Nephron (organoid): ENCODE measurements around the gene ESRP2.
A peak's percentile ranks its signal among the peaks of the same experiment; 100 is the strongest.

ENCODE experiments used
- H3K27ac Mint-ChIP-seq, 3 experiments: 2 replicates each; pipeline ENCODE4 v1.8.0; 2020; ENCODE audit warnings: mixed read lengths in 3 of 3, mild to moderate bottlenecking in 2 of 3, moderate library complexity in 1 of 3
- H3K27me3 Mint-ChIP-seq: 2 replicates; pipeline ENCODE4 v1.8.0; 2021; ENCODE audit warnings: low read depth, mild to moderate bottlenecking, moderate library complexity, mixed read lengths
- H3K36me3 Mint-ChIP-seq: 2 replicates; pipeline ENCODE4 v1.8.0; 2020; ENCODE audit warnings: low read depth, mixed read lengths
- H3K4me1 Mint-ChIP-seq: 2 replicates; pipeline ENCODE4 v1.8.0; 2020; ENCODE audit warnings: mixed read lengths
- H3K4me3 Mint-ChIP-seq, 3 experiments: 2 replicates each; pipeline ENCODE4 v1.8.0; 2020; ENCODE audit warnings: mild to moderate bottlenecking in 3 of 3, mixed read lengths in 3 of 3, moderate library complexity in 2 of 3
- H3K9me3 Mint-ChIP-seq: 2 replicates; pipeline ENCODE4 v1.8.0; 2020; ENCODE audit warnings: mixed read lengths
- CTCF ChIP-seq, 3 experiments: fragments of 200-600 bp; sonication (generic); IDR thresholded peaks; one replicate each; pipeline ENCODE4 v1.5.0; 2021; ENCODE audit warnings: antibody characterized with exemption in 3 of 3; ENCODE audit not compliant: unreplicated experiment in 3 of 3

ESRP2 gene

DNA sequence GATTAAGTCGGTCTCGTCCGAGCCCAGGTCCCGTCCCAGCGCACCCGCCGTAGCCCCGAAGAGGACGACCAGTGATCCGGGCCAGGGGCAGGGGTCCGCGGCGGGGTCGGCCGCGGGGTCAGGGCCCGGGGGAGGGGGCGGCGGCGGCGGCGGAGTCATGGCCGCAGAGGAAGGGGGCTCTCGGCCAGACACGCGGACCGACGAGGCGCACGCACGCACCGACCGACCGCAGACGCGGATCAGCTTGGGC is at the start of gene ESRP2:
TSS of gene ESRP2 (minus strand) at position 241 of the 250 bp plus-strand sequence. CDS start at position 159, 82 bp downstream.
- Mint-ChIP-seq H3K4me3 (peak within 1 kb of the TSS; percentile 86 to 90 (median 87)), H3K9me3 (no peaks in the 10 kb centered on the region), H3K4me1 (peaks cover 16% of the 10 kb centered on the region), H3K27me3 (peaks cover 48% of the 10 kb centered on the region), H3K27ac (peak within 1 kb of the TSS; percentile 91 to 96 (median 95)), H3K36me3 (no peaks in the 10 kb centered on the region)
- no peak for TF ChIP-seq CTCF (IDR thresholded peaks at IDR 0.05; ENCODE audit: unreplicated experiment in 3 of 3)

- no peak for TF ChIP-seq CTCF (IDR thresholded peaks at IDR 0.05; ENCODE audit: unreplicated experiment in 3 of 3)
- peaks cover 5% of the 10 kb centered on the region for H3K4me1 Mint-ChIP-seq
- no peak overlapping the region for H3K27ac Mint-ChIP-seq
Observed at GRCh38 chr16:68285683-68286082, 49.8 kb upstream of the ESRP2 start.

GRCh38 chr16:68284847-68285246 is 48.9 kb upstream of the ESRP2 start:
- Mint-ChIP-seq H3K36me3 (peaks cover 31% of the 10 kb centered on the region), H3K27ac (peak overlapping the region in 1 of 3 experiments; percentile 18), H3K27me3 (no peaks in the 10 kb centered on the region), H3K4me3 (no peak overlapping the region), H3K4me1 (peaks cover 3% of the 10 kb centered on the region), H3K9me3 (no peaks in the 10 kb centered on the region)
- TF ChIP-seq CTCF (IDR thresholded peaks at IDR 0.05; ENCODE audit: unreplicated experiment in 3 of 3), result no peak

More at GRCh38 chr16:68285683-68286082, 49.8 kb upstream of the ESRP2 start:
- H3K9me3 Mint-ChIP-seq, result no peaks in the 10 kb centered on the region
- no peak overlapping the region for H3K4me3 Mint-ChIP-seq
- peaks cover 34% of the 10 kb centered on the region for H3K36me3 Mint-ChIP-seq
- no peaks in the 10 kb centered on the region for H3K27me3 Mint-ChIP-seq

GRCh38 chr16:68283801-68284598 is 48.1 kb upstream of the ESRP2 start:
- no peak for TF ChIP-seq CTCF (IDR thresholded peaks at IDR 0.05; ENCODE audit: unreplicated experiment in 3 of 3)
- Mint-ChIP-seq H3K27me3 (no peaks in the 10 kb centered on the region), H3K27ac (no peak overlapping the region), H3K4me3 (no peak overlapping the region), H3K36me3 (peaks cover 35% of the 10 kb centered on the region), H3K4me1 (no peaks in the 10 kb centered on the region), H3K9me3 (no peaks in the 10 kb centered on the region)

- no peak for TF ChIP-seq CTCF (IDR thresholded peaks at IDR 0.05; ENCODE audit: unreplicated experiment in 3 of 3)
- no peaks in the 10 kb centered on the region for H3K27me3 Mint-ChIP-seq
- H3K4me1 Mint-ChIP-seq, result no peaks in the 10 kb centered on the region
- peaks cover 35% of the 10 kb centered on the region for H3K36me3 Mint-ChIP-seq
- no peak overlapping the region for H3K27ac Mint-ChIP-seq
- H3K4me3 Mint-ChIP-seq, result no peak overlapping the region
- H3K9me3 Mint-ChIP-seq, result no peaks in the 10 kb centered on the region
Observed at GRCh38 chr16:68283346-68283745, 47.4 kb upstream of the ESRP2 start.

DNA sequence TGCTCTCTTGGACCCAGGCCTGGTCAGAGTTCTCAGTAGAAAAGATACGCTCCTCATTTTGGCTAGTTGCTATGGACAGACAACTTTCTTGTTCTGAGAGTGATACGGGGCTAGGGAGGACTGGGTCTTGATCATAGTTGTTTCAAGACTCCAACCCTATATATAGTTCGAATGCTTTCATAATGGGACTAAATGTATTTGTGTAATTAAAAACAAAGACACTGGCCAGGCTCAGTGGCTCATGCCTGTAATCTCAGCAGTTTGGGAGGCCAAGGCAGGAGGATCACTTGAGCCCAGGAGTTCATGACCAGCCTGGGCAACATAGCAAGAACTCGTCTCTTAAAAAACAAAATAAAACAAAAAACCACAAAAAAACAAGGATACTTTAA is 46.1 kb upstream of the ESRP2 start:
- TF ChIP-seq CTCF (IDR thresholded peaks at IDR 0.05; ENCODE audit: unreplicated experiment in 3 of 3), result no peak
- H3K4me1 Mint-ChIP-seq, result no peaks in the 10 kb centered on the region
- H3K36me3 Mint-ChIP-seq, result peaks cover 25% of the 10 kb centered on the region
- no peaks in the 10 kb centered on the region for H3K9me3 Mint-ChIP-seq
- H3K27me3 Mint-ChIP-seq, result no peaks in the 10 kb centered on the region
- H3K4me3 Mint-ChIP-seq, result no peak overlapping the region
- no peak overlapping the region for H3K27ac Mint-ChIP-seq
